DOHH2 (cell line): ENCODE measurements around the gene SUGCT.

ENCODE experiments used
- CTCF ChIP-seq: fragments of 200-600 bp; sonication (generic); IDR thresholded peaks from one replicate; pipeline ENCODE4 v1.5.1; 2014; ENCODE audit warnings: antibody characterized with exemption, mild to moderate bottlenecking, low read depth, low read length; ENCODE audit not compliant: poor library complexity, severe bottlenecking
- EZH2phosphoT487 ChIP-seq: fragments of 200-600 bp; sonication (generic); IDR thresholded peaks from 2 replicates; pipeline ENCODE4 v1.6.1; 2017; ENCODE audit warnings: borderline replicate concordance, mild to moderate bottlenecking, antibody characterized with exemption, low read length, moderate library complexity, mixed read lengths

DNA sequence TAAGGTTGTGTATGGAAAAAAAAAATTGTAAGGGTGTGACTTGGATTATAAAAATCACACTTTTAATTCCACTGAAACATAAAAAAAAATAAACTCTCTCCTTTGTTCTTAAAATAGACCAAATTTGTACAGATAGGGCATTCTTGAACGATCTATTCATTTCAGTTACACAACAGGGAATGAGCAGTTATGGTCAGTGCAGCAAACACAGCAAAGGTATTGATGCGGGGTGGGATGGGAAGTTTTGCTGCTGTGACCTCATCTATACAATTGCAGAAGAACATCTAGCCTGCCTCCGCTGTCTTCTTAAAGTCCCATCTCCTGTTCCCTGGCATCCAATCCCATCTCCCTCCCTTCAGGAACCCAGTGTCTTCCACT, 580.2 kb downstream of the SUGCT start:
- TF ChIP-seq CTCF (no peak), EZH2phosphoT487 (no peak)
